ENCODE data around the gene HIVEP1. TPM values are rescaled to one million over a fixed set of nuclear protein-coding genes. Genes with fewer than 3 reads are reported as not detected.

The HIVEP1 gene
- total RNA-seq, 1 experiment from 2014 or later: 16.7 TPM

- no peak overlapping the region for H3K27ac ChIP-seq (ENCODE audit: low read length)
- TF ChIP-seq, protein P1, sequence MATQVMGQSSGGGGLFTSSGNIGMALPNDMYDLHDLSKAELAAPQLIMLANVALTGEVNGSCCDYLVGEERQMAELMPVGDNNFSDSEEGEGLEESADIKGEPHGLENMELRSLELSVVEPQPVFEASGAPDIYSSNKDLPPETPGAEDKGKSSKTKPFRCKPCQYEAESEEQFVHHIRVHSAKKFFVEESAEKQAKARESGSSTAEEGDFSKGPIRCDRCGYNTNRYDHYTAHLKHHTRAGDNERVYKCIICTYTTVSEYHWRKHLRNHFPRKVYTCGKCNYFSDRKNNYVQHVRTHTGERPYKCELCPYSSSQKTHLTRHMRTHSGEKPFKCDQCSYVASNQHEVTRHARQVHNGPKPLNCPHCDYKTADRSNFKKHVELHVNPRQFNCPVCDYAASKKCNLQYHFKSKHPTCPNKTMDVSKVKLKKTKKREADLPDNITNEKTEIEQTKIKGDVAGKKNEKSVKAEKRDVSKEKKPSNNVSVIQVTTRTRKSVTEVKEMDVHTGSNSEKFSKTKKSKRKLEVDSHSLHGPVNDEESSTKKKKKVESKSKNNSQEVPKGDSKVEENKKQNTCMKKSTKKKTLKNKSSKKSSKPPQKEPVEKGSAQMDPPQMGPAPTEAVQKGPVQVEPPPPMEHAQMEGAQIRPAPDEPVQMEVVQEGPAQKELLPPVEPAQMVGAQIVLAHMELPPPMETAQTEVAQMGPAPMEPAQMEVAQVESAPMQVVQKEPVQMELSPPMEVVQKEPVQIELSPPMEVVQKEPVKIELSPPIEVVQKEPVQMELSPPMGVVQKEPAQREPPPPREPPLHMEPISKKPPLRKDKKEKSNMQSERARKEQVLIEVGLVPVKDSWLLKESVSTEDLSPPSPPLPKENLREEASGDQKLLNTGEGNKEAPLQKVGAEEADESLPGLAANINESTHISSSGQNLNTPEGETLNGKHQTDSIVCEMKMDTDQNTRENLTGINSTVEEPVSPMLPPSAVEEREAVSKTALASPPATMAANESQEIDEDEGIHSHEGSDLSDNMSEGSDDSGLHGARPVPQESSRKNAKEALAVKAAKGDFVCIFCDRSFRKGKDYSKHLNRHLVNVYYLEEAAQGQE (IDR thresholded peaks at IDR 0.05; ENCODE audit: insufficient read depth in 1 of 2, low read depth in 2 of 2, low read length in 1 of 2): no peak
- TF ChIP-seq, protein P2, sequence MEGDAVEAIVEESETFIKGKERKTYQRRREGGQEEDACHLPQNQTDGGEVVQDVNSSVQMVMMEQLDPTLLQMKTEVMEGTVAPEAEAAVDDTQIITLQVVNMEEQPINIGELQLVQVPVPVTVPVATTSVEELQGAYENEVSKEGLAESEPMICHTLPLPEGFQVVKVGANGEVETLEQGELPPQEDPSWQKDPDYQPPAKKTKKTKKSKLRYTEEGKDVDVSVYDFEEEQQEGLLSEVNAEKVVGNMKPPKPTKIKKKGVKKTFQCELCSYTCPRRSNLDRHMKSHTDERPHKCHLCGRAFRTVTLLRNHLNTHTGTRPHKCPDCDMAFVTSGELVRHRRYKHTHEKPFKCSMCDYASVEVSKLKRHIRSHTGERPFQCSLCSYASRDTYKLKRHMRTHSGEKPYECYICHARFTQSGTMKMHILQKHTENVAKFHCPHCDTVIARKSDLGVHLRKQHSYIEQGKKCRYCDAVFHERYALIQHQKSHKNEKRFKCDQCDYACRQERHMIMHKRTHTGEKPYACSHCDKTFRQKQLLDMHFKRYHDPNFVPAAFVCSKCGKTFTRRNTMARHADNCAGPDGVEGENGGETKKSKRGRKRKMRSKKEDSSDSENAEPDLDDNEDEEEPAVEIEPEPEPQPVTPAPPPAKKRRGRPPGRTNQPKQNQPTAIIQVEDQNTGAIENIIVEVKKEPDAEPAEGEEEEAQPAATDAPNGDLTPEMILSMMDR (IDR thresholded peaks at IDR 0.05): no peak
- TF ChIP-seq SIN3A (IDR thresholded peaks at IDR 0.05; ENCODE audit: borderline replicate concordance, insufficient read depth, low read depth, low read length) (no peak), POLR2AphosphoS5 (IDR thresholded peaks at IDR 0.05; ENCODE audit: low read depth, low read length) (no peak), TCF7L2 (IDR thresholded peaks at IDR 0.05; ENCODE audit: low read depth, low read length) (no peak)
- intact Hi-C loops (cut with micrococcal nuclease; ENCODE audit: unreplicated experiment) (no loop called here), in situ Hi-C loops (cut with HindIII; ENCODE audit: low pct_unique_long_range_greater_than_20kb, low sequenced_read_pairs) (no loop called here)
- no peaks in the 10 kb centered on the region for H3K27me3 ChIP-seq (ENCODE audit: control insufficient read depth, insufficient read depth, low read length)
- CTCF ChIA-PET: interaction anchor here (1.0 kb wide), 1 partner anchor 523 kb away, joined by 3 read pairs; no protein-coding TSS in a partner anchor
- no peak for DNase-seq (ENCODE audit: low read depth, low spot score)
- H3K4me3 ChIP-seq (ENCODE audit: low read depth in 2 of 2, low read length in 2 of 2): no peak overlapping the region
- POLR2A ChIA-PET: no interaction called here
- no peak for ATAC-seq
- H3K9me3 ChIP-seq (ENCODE audit: control insufficient read depth, insufficient read depth, low read depth, low read length): no peaks in the 10 kb centered on the region
- no TSS peak for BruUV-seq (replicated peaks)
- H3K4me1 ChIP-seq (ENCODE audit: control insufficient read depth, insufficient read depth, low read length): no peaks in the 10 kb centered on the region; the same call in 1 of the 2 replicates
- H3K36me3 ChIP-seq (ENCODE audit: control insufficient read depth, insufficient read depth, low read length): no peaks in the 10 kb centered on the region
Measured at GRCh38 chr6:12178521-12178920, 166.4 kb downstream of the HIVEP1 start.

DNA sequence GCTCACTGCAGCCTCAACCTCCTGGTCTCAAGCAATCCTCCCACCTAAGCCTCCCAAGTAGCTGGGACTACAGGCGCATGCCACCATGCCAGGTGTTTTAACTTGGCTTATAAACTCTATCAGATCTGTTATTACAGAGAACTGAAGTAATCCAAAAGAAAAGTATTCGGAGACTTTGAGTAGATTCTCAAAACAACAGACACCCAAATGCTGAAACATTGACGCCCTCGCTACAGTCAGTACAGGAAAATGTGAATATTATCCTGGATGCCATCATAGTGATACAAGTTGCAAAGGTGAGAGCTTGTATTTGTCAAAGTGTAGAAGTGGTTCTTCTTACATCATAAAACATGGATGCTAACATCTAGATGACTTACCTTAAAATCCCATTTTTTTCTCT is 169.4 kb downstream of the HIVEP1 start:
- Histone ChIP-seq H3K27ac (ENCODE audit: low read length) (no peak overlapping the region), H3K27me3 (ENCODE audit: control insufficient read depth, insufficient read depth, low read length) (no peaks in the 10 kb centered on the region), H3K4me3 (ENCODE audit: low read depth in 2 of 2, low read length in 2 of 2) (no peak overlapping the region), H3K36me3 (ENCODE audit: control insufficient read depth, insufficient read depth, low read length) (no peaks in the 10 kb centered on the region), H3K4me1 (ENCODE audit: control insufficient read depth, insufficient read depth, low read length) (no peaks in the 10 kb centered on the region), H3K9me3 (ENCODE audit: control insufficient read depth, insufficient read depth, low read depth, low read length) (no peaks in the 10 kb centered on the region)
- POLR2A ChIA-PET: interaction anchor here (0.6 kb wide), 1 partner anchor 91 kb away, joined by 4 read pairs; no protein-coding TSS in a partner anchor
- CTCF ChIA-PET: no interaction called here
- ATAC-seq (no peak), DNase-seq (ENCODE audit: low read depth, low spot score) (no peak)
- TF ChIP-seq, protein P1 (IDR thresholded peaks at IDR 0.05; ENCODE audit: insufficient read depth in 1 of 2, low read depth in 2 of 2, low read length in 1 of 2): no peak
- TF ChIP-seq SIN3A (IDR thresholded peaks at IDR 0.05; ENCODE audit: borderline replicate concordance, insufficient read depth, low read depth, low read length): no peak
- TF ChIP-seq, protein P2 (IDR thresholded peaks at IDR 0.05): no peak
- no peak for TF ChIP-seq TCF7L2 (IDR thresholded peaks at IDR 0.05; ENCODE audit: low read depth, low read length)
- BruUV-seq (replicated peaks): no TSS peak
- intact Hi-C loops (cut with micrococcal nuclease; ENCODE audit: unreplicated experiment): no loop called here
- in situ Hi-C loops (cut with HindIII; ENCODE audit: low pct_unique_long_range_greater_than_20kb, low sequenced_read_pairs): no loop called here

Measured in Panc1 (cell line).